Measurements from ENCODE around the gene OR10A3. TPM values are rescaled to one million over a fixed set of nuclear protein-coding genes. Genes with fewer than 3 reads are reported as not detected.

The OR10A3 gene
- total and polyA plus RNA-seq, 2 experiments from 2014 or later = 0.14 to 0.52 TPM

DNA sequence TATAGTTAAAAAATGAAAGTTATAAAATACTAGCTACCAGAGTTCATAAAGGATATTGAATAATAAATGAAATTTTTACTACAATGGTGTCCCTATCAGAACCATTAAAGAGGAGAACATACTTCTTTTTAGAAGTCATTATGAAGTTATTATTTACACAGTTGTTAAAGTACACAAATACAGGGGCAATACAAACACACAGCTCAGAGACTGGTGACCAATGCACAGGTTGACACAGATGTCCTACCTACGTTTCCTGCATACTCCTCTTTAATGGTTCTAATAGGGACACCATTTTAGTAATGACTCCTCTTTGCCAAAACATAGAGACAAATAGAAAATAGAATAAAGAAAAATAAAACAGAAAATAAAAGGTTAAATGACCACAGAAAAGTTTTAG, 13.7 kb upstream of the OR10A3 start:
- Histone ChIP-seq H4K20me1 (replicated peaks; ENCODE audit: insufficient read depth) (no peaks in the 10 kb centered on the region), H2AFZ (no peak overlapping the region), H3K27ac (ENCODE audit: low read depth) (no peak overlapping the region), H3K4me1 (ENCODE audit: insufficient read depth) (no peaks in the 10 kb centered on the region), H3K9me2 (ENCODE audit: insufficient read depth) (no peaks in the 10 kb centered on the region), H3F3A (replicated peaks; ENCODE audit: low read depth) (no peaks in the 10 kb centered on the region), H3K4me2 (no peak overlapping the region), H3K27me3 (ENCODE audit: insufficient read depth) (no peaks in the 10 kb centered on the region), H3K79me2 (replicated peaks; ENCODE audit: insufficient read depth) (no peaks in the 10 kb centered on the region), H3K4me3 (no peak overlapping the region), H3K36me3 (ENCODE audit: insufficient read depth) (no peaks in the 10 kb centered on the region; the same call in 1 of the 2 replicates)
- no peak for ATAC-seq
- H3K4me1 Mint-ChIP-seq = no peaks in the 10 kb centered on the region
- no peaks in the 10 kb centered on the region for H3K36me3 Mint-ChIP-seq (ENCODE audit: low read depth)
- no peaks in the 10 kb centered on the region for H3K9me3 Mint-ChIP-seq
- DNase-seq (ENCODE audit: low spot score) = no peak
- TF ChIP-seq STAT1 (IDR thresholded peaks at IDR 0.05; ENCODE audit: unreplicated experiment) (no peak), EZH2phosphoT487 (IDR thresholded peaks at IDR 0.05; ENCODE audit: unreplicated experiment) (no peak), EZH2 (IDR thresholded peaks at IDR 0.05; ENCODE audit: low read depth, unreplicated experiment) (no peak), REST (IDR thresholded peaks at IDR 0.05; ENCODE audit: unreplicated experiment) (no peak), JUNB (IDR thresholded peaks at IDR 0.05; ENCODE audit: unreplicated experiment) (no peak), ZNF114 (CRISPR knock-in tag; IDR thresholded peaks at IDR 0.05) (no peak), POLR2AphosphoS5 (IDR thresholded peaks at IDR 0.05; ENCODE audit: low read depth) (no peak), ZNF331 (CRISPR knock-in tag; IDR thresholded peaks at IDR 0.05; ENCODE audit: low read depth) (no peak), ETS1 (IDR thresholded peaks at IDR 0.05) (no peak), CREB1 (CRISPR knock-in tag; IDR thresholded peaks at IDR 0.05; ENCODE audit: low read depth) (no peak), CTCF (conservative IDR thresholded peaks at IDR 0.05; ENCODE audit: low read depth in 2 of 2) (no peak), NANOG (IDR thresholded peaks at IDR 0.05; ENCODE audit: borderline replicate concordance) (no peak)
- TF ChIP-seq, protein P1, sequence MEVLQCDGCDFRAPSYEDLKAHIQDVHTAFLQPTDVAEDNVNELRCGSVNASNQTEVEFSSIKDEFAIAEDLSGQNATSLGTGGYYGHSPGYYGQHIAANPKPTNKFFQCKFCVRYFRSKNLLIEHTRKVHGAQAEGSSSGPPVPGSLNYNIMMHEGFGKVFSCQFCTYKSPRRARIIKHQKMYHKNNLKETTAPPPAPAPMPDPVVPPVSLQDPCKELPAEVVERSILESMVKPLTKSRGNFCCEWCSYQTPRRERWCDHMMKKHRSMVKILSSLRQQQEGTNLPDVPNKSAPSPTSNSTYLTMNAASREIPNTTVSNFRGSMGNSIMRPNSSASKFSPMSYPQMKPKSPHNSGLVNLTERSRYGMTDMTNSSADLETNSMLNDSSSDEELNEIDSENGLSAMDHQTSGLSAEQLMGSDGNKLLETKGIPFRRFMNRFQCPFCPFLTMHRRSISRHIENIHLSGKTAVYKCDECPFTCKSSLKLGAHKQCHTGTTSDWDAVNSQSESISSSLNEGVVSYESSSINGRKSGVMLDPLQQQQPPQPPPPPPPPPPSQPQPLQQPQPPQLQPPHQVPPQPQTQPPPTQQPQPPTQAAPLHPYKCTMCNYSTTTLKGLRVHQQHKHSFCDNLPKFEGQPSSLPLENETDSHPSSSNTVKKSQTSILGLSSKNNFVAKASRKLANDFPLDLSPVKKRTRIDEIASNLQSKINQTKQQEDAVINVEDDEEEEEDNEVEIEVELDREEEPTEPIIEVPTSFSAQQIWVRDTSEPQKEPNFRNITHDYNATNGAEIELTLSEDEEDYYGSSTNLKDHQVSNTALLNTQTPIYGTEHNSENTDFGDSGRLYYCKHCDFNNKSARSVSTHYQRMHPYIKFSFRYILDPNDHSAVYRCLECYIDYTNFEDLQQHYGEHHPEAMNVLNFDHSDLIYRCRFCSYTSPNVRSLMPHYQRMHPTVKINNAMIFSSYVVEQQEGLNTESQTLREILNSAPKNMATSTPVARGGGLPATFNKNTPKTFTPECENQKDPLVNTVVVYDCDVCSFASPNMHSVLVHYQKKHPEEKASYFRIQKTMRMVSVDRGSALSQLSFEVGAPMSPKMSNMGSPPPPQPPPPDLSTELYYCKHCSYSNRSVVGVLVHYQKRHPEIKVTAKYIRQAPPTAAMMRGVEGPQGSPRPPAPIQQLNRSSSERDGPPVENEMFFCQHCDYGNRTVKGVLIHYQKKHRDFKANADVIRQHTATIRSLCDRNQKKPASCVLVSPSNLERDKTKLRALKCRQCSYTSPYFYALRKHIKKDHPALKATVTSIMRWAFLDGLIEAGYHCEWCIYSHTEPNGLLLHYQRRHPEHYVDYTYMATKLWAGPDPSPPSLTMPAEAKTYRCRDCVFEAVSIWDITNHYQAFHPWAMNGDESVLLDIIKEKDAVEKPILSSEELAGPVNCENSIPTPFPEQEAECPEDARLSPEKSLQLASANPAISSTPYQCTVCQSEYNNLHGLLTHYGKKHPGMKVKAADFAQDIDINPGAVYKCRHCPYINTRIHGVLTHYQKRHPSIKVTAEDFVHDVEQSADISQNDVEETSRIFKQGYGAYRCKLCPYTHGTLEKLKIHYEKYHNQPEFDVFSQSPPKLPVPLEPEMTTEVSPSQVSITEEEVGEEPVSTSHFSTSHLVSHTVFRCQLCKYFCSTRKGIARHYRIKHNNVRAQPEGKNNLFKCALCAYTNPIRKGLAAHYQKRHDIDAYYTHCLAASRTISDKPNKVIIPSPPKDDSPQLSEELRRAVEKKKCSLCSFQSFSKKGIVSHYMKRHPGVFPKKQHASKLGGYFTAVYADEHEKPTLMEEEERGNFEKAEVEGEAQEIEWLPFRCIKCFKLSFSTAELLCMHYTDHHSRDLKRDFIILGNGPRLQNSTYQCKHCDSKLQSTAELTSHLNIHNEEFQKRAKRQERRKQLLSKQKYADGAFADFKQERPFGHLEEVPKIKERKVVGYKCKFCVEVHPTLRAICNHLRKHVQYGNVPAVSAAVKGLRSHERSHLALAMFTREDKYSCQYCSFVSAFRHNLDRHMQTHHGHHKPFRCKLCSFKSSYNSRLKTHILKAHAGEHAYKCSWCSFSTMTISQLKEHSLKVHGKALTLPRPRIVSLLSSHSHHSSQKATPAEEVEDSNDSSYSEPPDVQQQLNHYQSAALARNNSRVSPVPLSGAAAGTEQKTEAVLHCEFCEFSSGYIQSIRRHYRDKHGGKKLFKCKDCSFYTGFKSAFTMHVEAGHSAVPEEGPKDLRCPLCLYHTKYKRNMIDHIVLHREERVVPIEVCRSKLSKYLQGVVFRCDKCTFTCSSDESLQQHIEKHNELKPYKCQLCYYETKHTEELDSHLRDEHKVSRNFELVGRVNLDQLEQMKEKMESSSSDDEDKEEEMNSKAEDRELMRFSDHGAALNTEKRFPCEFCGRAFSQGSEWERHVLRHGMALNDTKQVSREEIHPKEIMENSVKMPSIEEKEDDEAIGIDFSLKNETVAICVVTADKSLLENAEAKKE (CRISPR knock-in tag; IDR thresholded peaks at IDR 0.05) = no peak
- H3K27ac Mint-ChIP-seq = no peak overlapping the region
- H3K27me3 Mint-ChIP-seq (ENCODE audit: insufficient read depth, low read depth, poor library complexity) = no peaks in the 10 kb centered on the region
- no peak overlapping the region for H3K4me3 Mint-ChIP-seq
